IMR-90 (cell line): ENCODE measurements around the gene MCF2L2. TPM values are rescaled to one million over a fixed set of nuclear protein-coding genes. Genes with fewer than 3 reads are reported as not detected.

Experiments used
- ATAC-seq: fragments of 200-7000 bp; cut with Tn5 transposase; 2 replicates; pipeline ENCODE4 v1.9.1; 2020; ENCODE audit warnings: low read depth, mild to moderate bottlenecking, moderate library complexity
- BruUV-seq: library from RNA; stranded (reverse); fragments of 400-500 nt; replicated peaks from 2 replicates; lab custom pipeline; 2021; lab: Mats Ljungman, UMichigan
- CTCF ChIA-PET: fragments of 300-600 bp; formaldehyde crosslinking; extraction: SDS; loops from one replicate; lab custom pipeline; 2021; ENCODE audit warnings: antibody characterized with exemption; lab: Yijun Ruan, JAX
- POLR2A ChIA-PET: fragments of 300-600 bp; sonication (Branson Sonifier 250); formaldehyde crosslinking; loops from one replicate; lab custom pipeline; 2022; ENCODE audit warnings: antibody characterized with exemption; ENCODE audit not compliant: unreplicated experiment; lab: Charles Lee
- DNase-seq: peaks from one replicate; pipeline ENCODE4 v3.0.0; 2013
- H2AFZ ChIP-seq: replicated peaks from 2 replicates; pipeline ENCODE3; 2013; ENCODE audit warnings: low read length, mild to moderate bottlenecking; ENCODE audit not compliant: poor library complexity
- H2AK5ac ChIP-seq: 2 replicates; pipeline ENCODE4 v1.6.1; 2013; ENCODE audit warnings: low read depth, low read length, inconsistent platforms
- H2AK9ac ChIP-seq: replicated peaks from 2 replicates; pipeline ENCODE3; 2013; ENCODE audit warnings: mild to moderate bottlenecking, low read depth, low read length, moderate library complexity; ENCODE audit not compliant: poor library complexity
- H2BK120ac ChIP-seq: 2 replicates; pipeline ENCODE4 v1.6.1; 2013; ENCODE audit warnings: low read depth, low read length, inconsistent platforms
- H2BK15ac ChIP-seq: 3 replicates; pipeline ENCODE4 v1.6.1; 2013; ENCODE audit warnings: low read depth, low read length, inconsistent platforms
- H2BK20ac ChIP-seq: 2 replicates; pipeline ENCODE4 v1.6.1; 2013; ENCODE audit warnings: low read depth, mild to moderate bottlenecking, inconsistent platforms, low read length, moderate library complexity
- H2BK5ac ChIP-seq: 2 replicates; pipeline ENCODE4 v1.6.1; 2013; ENCODE audit warnings: mild to moderate bottlenecking, low read depth, low read length, inconsistent platforms; ENCODE audit not compliant: poor library complexity, severe bottlenecking
- H3K14ac ChIP-seq: replicated peaks from 2 replicates; pipeline ENCODE4 v1.6.1; 2013; ENCODE audit warnings: low read depth, low read length, inconsistent platforms
- H3K18ac ChIP-seq: 2 replicates; pipeline ENCODE4 v1.6.1; 2013; ENCODE audit warnings: low read depth, low read length, control low read depth
- H3K23ac ChIP-seq: 2 replicates; pipeline ENCODE4 v1.6.1; 2013; ENCODE audit warnings: low read depth, low read length, inconsistent platforms
- H3K27ac ChIP-seq: 2 replicates; pipeline ENCODE4 v1.5.1; 2013; ENCODE audit warnings: mild to moderate bottlenecking, control low read depth, low read length; ENCODE audit not compliant: insufficient read depth
- H3K27me3 ChIP-seq: 2 replicates; pipeline ENCODE4 v1.6.1; 2013; ENCODE audit warnings: low read length; ENCODE audit not compliant: control insufficient read depth, insufficient read depth
- H3K36me3 ChIP-seq: 2 replicates; pipeline ENCODE4 v1.6.1; 2013; ENCODE audit warnings: low read length, mixed read lengths; ENCODE audit not compliant: control insufficient read depth, insufficient read depth
- H3K4ac ChIP-seq: 2 replicates; pipeline ENCODE4 v1.6.1; 2013; ENCODE audit warnings: low read depth, low read length, inconsistent platforms
- H3K4me1 ChIP-seq: 2 replicates; pipeline ENCODE4 v1.6.1; 2013; ENCODE audit warnings: low read length, mixed read lengths; ENCODE audit not compliant: control insufficient read depth, insufficient read depth
- H3K4me2 ChIP-seq: 2 replicates; pipeline ENCODE4 v1.6.1; 2013; ENCODE audit warnings: low read depth, mild to moderate bottlenecking, control low read depth, low read length, moderate library complexity
- H3K4me3 ChIP-seq: 2 replicates; pipeline ENCODE4 v1.5.1; 2013; ENCODE audit warnings: low read depth, mild to moderate bottlenecking, control low read depth, low read length, moderate library complexity; ENCODE audit not compliant: insufficient read depth
- H3K56ac ChIP-seq: 2 replicates; pipeline ENCODE4 v1.6.1; 2013; ENCODE audit warnings: low read length, inconsistent platforms; ENCODE audit not compliant: insufficient read depth; ENCODE audit errors: extremely low read depth
- H3K79me1 ChIP-seq, 2 experiments: 2 replicates each; pipeline ENCODE4 v1.6.1; 2013; ENCODE audit warnings: low read length in 2 of 2, inconsistent platforms in 1 of 2, low read depth in 1 of 2
- H3K9ac ChIP-seq: 2 replicates; pipeline ENCODE4 v1.6.1; 2013; ENCODE audit warnings: low read depth, low read length, control low read depth
- H3K9me1 ChIP-seq: 2 replicates; pipeline ENCODE4 v1.6.1; 2013; ENCODE audit warnings: low read length, inconsistent platforms; ENCODE audit not compliant: insufficient read depth
- H3K9me3 ChIP-seq: 2 replicates; pipeline ENCODE4 v1.6.1; 2013; ENCODE audit warnings: low read length; ENCODE audit not compliant: control insufficient read depth, insufficient read depth
- H4K20me1 ChIP-seq: 2 replicates; pipeline ENCODE4 v1.6.1; 2013; ENCODE audit warnings: low read length, inconsistent platforms; ENCODE audit not compliant: insufficient read depth
- H4K5ac ChIP-seq: 2 replicates; pipeline ENCODE4 v1.6.1; 2013; ENCODE audit warnings: mild to moderate bottlenecking, low read depth, low read length, control low read depth
- H4K8ac ChIP-seq, 2 experiments: 2 replicates each; pipeline ENCODE4 v1.6.1; 2013; ENCODE audit warnings: low read depth in 2 of 2, low read length in 2 of 2, control low read depth in 1 of 2, inconsistent platforms in 1 of 2
- H4K91ac ChIP-seq: 2 replicates; pipeline ENCODE4 v1.6.1; 2013; ENCODE audit warnings: low read depth, low read length, inconsistent platforms; ENCODE audit not compliant: insufficient read depth
- CTCF ChIP-seq: conservative IDR thresholded peaks from 2 replicates; pipeline ENCODE4 v1.5.1; 2012; ENCODE audit warnings: mild to moderate bottlenecking, low read depth, low read length, improper control_type of control experiment
- ELK1 ChIP-seq: fragments of 150-350 bp; IDR thresholded peaks from 2 replicates; pipeline ENCODE4 v1.6.1; 2016; ENCODE audit warnings: low read depth, mild to moderate bottlenecking, low read length, moderate library complexity, borderline replicate concordance
- NFE2L2 ChIP-seq: fragments of 150-350 bp; IDR thresholded peaks from 2 replicates; pipeline ENCODE4 v1.6.1; 2016; ENCODE audit warnings: low read depth, mild to moderate bottlenecking, low read length
- RAD21 ChIP-seq: IDR thresholded peaks from 2 replicates; pipeline ENCODE4 v1.6.1; 2012; ENCODE audit warnings: low read length, improper control_type of control experiment
- SMC3 ChIP-seq: fragments of 150-350 bp; IDR thresholded peaks from 2 replicates; pipeline ENCODE4 v1.6.1; 2016; ENCODE audit warnings: low read depth, mild to moderate bottlenecking, antibody characterized with exemption, low read length, moderate library complexity
- WGBS, 2 experiments: methylation state at CpG; one replicate each; pipeline versions ENCODE4 v1.1.5 to v1.1.7; 2013; ENCODE audit warnings: missing lambda C conversion rate in 2 of 2; ENCODE audit not compliant: insufficient read length in 1 of 2; ENCODE audit errors: extremely low coverage in 2 of 2; 5-methylcytosine and 5-hydroxymethylcytosine counted together
- dilution Hi-C: fragments of 300-500 bp; cut with HindIII; formaldehyde crosslinking; loops from one replicate; pipeline ENCODE4 v1.14.3; 2018; ENCODE audit warnings: low sequenced_read_pairs; ENCODE audit not compliant: unreplicated experiment
- in situ Hi-C: fragments of 300-500 bp; cut with MboI; formaldehyde crosslinking; loops from 3 replicates; pipeline ENCODE4 v1.14.3; 2019; ENCODE audit warnings: low sequenced_read_pairs, inconsistent platforms, mixed read lengths
- intact Hi-C: fragments of 100-400 bp; cut with micrococcal nuclease; formaldehyde crosslinking; loops from 2 replicates; pipeline ENCODE4 v1.10.0; 2022
- polyA plus RNA-seq, 3 experiments: library from polyadenylated mRNA; depleted of rRNA; stranded (reverse); fragments of >200 nt; gene quantifications; 2 replicates each; pipeline ENCODE4 v1.2.3, GENCODE V29; 2012; ENCODE audit warnings: low replicate concordance in 1 of 3
- total RNA-seq: library from RNA; depleted of rRNA; stranded (reverse); fragments of >200 nt; gene quantifications from 2 replicates; pipeline ENCODE4 v1.2.3, GENCODE V29; 2012

MCF2L2 gene
- total and polyA plus RNA-seq, 2 of the 4 experiments (the other 2 are of a cell fraction), result under 0.01 TPM; not detected in 1

- H3K27ac ChIP-seq, result no peak overlapping the region
- no peak overlapping the region for H2BK5ac ChIP-seq
- no peak overlapping the region for H2AFZ ChIP-seq
- H3K4me1 ChIP-seq, result no peaks in the 10 kb centered on the region
- no peak overlapping the region for H2AK5ac ChIP-seq
- no peak overlapping the region for H3K4me3 ChIP-seq
- ATAC-seq (peak; percentile 88), DNase-seq (peak; percentile 71)
- H2BK120ac ChIP-seq, result no peak overlapping the region
- H3K56ac ChIP-seq, result no peak overlapping the region
- CTCF ChIA-PET, result interaction anchor here (0.7 to 2.4 kb wide), 6 partner anchors 13 to 263 kb away, joined by 3 to 28 read pairs (median 4); no protein-coding TSS in a partner anchor
- 0% methylated on average over 1 of the region's 11 CpGs; no CpG with 5 or more reads in 1 of the 2 experiments for WGBS, 2 experiments
- no peaks in the 10 kb centered on the region for H3K79me1 ChIP-seq
- no peak overlapping the region for H3K18ac ChIP-seq
- BruUV-seq, result no TSS peak
- no peak overlapping the region for H3K9ac ChIP-seq
- no peak overlapping the region for H4K91ac ChIP-seq
- H2AK9ac ChIP-seq, result no peak overlapping the region
- in situ Hi-C loops (loop anchor here (5.0 to 25.0 kb wide), 3 partner anchors 259 to 674 kb away; no protein-coding TSS in a partner anchor), dilution Hi-C loops (no loop called here), intact Hi-C loops (loop anchor here (1.0 to 5.0 kb wide), 4 partner anchors 202 to 479 kb away; no protein-coding TSS in a partner anchor)
- H4K5ac ChIP-seq, result no peak overlapping the region
- no peak overlapping the region for H3K4ac ChIP-seq
- no peaks in the 10 kb centered on the region for H4K20me1 ChIP-seq
- H3K4me2 ChIP-seq, result peak overlapping the region; percentile 20; the same call in 1 of the 2 replicates
- no peak overlapping the region for H2BK20ac ChIP-seq
- no peaks in the 10 kb centered on the region for H3K36me3 ChIP-seq
- H4K8ac ChIP-seq, result no peak overlapping the region
- no peak overlapping the region for H3K14ac ChIP-seq
- no peak overlapping the region for H3K23ac ChIP-seq
- H3K27me3 ChIP-seq, result peaks cover 17% of the 10 kb centered on the region
- no peak overlapping the region for H2BK15ac ChIP-seq
- no peaks in the 10 kb centered on the region for H3K9me1 ChIP-seq
- no peaks in the 10 kb centered on the region for H3K9me3 ChIP-seq
- TF ChIP-seq CTCF, result peak; percentile 77
- TF ChIP-seq SMC3, result peak; percentile 91
- no peak for TF ChIP-seq ELK1
- no peak for TF ChIP-seq NFE2L2
- peak; percentile 83 for TF ChIP-seq RAD21
- POLR2A ChIA-PET, result no interaction called here
These were observed 42.5 kb downstream of the MCF2L2 start for GRCh38 chr3:183385698-183386613.
